NCI-H128 (cell line): Measurements from ENCODE around the gene AMPH.
A peak's percentile ranks its signal among the peaks of the same experiment; 100 is the strongest.
"Not testable (repeated sequence)": the region's sequence is repeated elsewhere in the genome, so short reads cannot be mapped to it uniquely, and the experiment has no call there.

Experiments used
- DNase-seq: peaks from one replicate; lab custom pipeline; 2025; ENCODE audit not compliant: unreplicated experiment; lab: John Stamatoyannopoulos, UW

The AMPH gene

DNA sequence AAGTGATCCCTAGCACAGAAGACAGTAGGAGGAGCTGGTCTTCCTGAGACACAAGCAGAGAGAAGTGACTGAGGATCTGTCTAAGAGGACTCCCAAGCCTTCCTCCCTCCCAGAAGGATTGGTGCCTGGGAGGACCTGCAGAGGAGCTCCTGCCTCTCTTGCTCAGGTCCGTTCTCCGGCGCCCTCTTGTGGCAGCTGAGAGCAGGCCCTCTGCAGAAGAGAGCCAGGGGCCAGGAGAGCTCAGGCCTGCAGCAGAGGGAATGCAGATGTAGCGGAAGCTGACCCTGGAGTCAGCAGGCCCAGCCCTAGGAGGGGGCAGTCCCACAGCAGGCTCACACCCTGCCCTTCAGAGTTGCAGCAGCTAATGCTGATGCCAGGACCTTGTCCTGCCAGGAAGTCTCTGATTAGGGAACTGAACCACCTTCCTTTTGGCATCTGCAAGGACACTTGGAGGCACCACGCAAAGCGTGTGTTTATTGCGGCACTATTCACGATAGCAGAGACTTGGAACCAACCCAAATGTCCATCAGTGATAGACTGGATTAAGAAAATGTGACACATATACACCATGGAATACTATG is 276.8 kb downstream of the AMPH start:
- DNase-seq = not testable (repeated sequence)

GRCh38 chr7:38353431-38353881 is 277.7 kb downstream of the AMPH start:
- DNase-seq = not testable (repeated sequence)

DNA sequence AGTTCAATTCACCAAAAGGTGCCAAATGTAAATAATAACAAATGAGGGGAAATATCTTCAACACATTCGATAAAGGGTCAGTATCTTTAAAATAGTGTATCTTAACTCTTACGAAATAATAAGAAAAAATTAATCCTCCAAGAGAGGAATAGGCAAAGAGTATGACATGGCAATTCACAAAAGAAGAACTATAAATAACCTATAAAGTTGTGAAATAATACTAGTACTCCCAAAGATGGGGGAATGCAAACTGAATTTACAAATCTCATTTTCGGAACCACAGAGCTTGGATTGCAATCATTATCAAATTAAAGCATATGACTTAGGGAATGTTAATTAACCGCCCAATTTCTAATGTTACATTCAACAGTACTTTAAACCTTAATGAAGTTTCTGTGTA is 279.6 kb downstream of the AMPH start:
- no peak for DNase-seq

DNA sequence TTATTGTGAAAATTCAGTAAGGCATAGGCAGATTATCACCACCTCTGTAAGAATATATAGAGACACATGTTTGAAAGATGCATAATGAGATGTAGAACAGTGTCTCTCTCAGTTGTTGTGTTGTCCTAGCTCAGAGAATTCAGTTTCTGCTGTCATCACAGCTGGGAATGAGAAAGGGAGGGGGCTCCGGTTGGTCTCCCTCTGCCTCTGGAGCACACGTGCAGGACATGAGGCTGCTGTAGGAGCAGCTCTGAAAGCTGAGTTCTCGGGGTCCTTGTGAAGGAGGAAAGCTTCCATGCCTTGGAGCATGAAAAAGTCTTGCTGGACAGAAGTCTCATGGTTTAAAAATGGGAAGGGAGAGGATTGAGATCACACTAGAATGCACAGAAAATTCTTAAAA is 280.4 kb downstream of the AMPH start:
- DNase-seq = not testable (repeated sequence)

DNA sequence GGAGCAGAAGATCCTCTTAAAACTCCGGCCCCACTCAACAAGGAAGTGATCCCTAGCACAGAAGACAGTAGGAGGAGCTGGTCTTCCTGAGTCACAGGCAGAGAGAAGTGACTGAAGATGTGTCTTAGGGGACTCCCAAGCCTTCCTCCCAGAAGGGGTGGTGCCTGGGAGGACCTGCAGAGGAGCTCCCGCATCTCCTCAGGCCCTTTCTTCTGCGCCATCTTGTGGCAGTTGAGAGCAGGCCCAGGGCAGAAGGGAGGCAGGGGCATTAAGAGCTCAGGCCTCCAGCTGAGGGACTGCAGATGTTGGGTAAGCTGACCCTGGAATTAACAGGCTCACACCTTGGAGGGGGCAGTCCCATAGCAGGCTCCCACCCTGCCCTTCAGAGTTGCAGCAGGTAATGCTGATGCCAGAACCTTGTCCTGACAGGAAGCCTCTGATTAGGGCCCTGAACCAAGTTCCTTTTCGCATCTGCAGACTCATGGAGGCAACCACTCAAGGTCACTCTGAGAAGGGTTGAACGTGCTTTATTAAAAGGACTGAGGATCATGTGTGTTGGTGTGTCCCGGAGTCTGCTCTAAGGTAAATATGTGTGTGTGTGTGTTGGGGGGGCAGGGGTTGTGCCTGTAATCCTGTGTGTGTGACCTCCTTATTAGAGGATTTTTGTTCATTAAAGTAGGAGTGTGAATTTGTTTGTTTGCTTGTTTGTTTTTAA is 281.1 kb downstream of the AMPH start:
- DNase-seq = not testable (repeated sequence)

GRCh38 chr7:38349126-38349795 is 281.9 kb downstream of the AMPH start:
- DNase-seq = not testable (repeated sequence)

- DNase-seq = not testable (repeated sequence)
Observed at GRCh38 chr7:38345299-38346172, 285.6 kb downstream of the AMPH start.

GRCh38 chr7:38344741-38345140 is 286.4 kb downstream of the AMPH start:
- not testable (repeated sequence) for DNase-seq

GRCh38 chr7:38342135-38342534 is 289.0 kb downstream of the AMPH start:
- not testable (repeated sequence) for DNase-seq

GRCh38 chr7:38341172-38341705 is 289.9 kb downstream of the AMPH start:
- not testable (repeated sequence) for DNase-seq

DNA sequence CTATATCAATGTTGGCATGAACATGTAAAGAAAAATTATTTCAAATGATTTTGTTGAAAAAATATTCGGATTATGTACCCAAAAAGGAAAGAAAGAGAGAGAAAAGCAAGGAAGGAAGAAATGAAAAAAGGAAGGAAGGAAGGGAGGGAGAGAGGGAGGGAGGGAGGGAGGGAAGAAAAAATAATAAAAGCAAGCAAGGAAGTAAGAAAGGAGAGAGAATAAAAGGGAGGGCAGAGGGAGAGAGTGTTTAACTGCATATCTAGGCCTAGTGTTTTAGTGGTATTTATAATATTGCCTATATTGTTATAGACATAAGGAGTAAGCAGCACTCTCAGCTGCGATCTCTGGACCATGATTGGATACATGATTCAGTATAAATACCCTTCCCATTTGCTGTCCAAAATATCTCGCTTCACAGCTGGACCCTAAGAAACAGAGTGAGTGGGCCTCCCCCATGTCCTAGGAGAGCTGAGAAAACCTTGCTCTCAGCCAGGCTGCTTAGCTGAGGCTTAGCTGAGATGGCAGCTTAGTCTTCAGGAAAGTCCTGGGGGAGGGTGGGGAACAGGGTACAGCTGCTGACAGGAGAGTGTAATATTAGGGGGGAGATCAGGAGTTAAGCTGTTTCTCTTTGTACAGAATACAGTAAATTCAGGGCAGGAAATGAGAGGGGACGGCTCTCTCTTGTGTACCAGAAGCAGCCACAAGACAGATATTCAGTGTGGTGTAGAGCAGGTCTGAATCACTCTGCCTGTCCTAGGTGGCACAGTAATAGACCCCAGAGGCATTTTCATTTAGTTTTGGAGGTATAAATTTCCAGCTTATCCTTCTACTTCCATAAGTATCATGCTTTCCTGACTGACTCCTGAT is 291.0 kb downstream of the AMPH start:
- no peak for DNase-seq

DNA sequence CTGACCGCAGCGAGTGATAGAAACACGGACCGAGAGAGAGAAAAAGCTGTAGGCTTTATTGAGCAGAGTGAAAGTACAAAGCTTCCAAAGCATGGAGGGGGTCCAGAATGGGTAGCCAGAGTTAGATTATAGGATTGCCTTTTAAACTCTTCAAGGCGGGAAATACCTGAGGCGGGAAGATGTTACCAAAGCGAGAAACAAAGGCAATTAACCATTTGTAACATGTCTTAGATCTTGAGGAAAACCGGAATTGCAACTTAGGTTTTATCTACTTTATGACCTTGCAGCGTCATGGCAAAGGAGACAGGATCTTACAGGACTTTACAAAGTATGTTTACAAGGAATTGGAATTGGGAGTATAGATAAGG is 295.0 kb downstream of the AMPH start:
- not testable (repeated sequence) for DNase-seq

GRCh38 chr7:38335492-38336147 is 295.6 kb downstream of the AMPH start:
- DNase-seq = peak; percentile 40

DNA sequence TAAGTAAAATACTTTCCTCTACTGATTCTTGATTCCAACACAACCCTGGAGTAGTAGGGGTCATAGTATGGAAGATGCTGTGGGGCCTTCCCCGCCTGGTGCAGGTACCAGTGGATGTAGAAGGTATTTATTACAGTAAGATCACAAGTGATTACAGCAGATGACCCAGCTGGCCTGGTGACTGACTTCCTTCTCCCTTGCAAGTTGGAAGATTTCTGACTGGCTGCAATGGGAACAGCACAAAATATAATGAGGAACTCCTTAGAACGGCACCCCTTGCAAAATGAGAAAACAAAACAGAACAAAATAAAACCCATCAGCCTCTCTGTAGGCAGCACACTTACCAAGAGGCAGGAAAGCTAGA is 296.1 kb downstream of the AMPH start:
- no peak for DNase-seq

DNA sequence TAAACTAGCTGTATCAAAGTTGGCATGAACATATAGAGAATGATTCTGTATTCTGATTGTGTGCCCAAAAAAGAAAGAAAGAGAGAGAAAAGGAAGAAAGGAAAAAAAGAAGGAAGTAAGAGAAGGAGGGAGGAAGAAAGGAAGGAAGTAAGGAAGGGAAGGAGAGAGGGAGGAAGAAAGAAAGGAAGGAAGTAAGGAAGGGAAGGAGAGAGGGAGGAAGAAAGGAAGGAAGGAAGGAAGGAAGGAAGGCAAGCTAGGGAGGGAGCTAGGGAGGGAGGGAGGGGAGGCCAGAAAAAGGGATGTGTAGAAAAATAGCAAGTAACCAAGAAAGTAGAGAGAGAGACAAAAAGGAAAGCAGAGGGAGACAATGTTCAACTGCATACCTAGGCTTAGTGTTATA is 297.0 kb downstream of the AMPH start:
- no peak for DNase-seq
